Activated CD8-positive, alpha-beta memory T cell treated with anti-CD3 and anti-CD28 coated beads, Interleukin-2, amount 10 ng/mL, durations not matched to agents 7 days and 5 days (primary cell): ENCODE data around the gene PPP1R12C. TPM values are rescaled to one million over a fixed set of nuclear protein-coding genes. Genes with fewer than 3 reads are reported as not detected.
A peak's percentile ranks its signal among the peaks of the same experiment; 100 is the strongest.

Experiments
- ATAC-seq: fragments of 150-1000 bp; cut with Tn5 transposase; one replicate; pipeline ENCODE4 v1.10.0; 2021; ENCODE audit warnings: moderate library complexity
- CTCF ChIA-PET: fragments of 350-600 bp; sonication (Branson Sonifier 250); formaldehyde crosslinking; loops from one replicate; lab custom pipeline; 2021; ENCODE audit warnings: antibody characterized with exemption; lab: Charles Lee
- DNase-seq: peaks from one replicate; pipeline ENCODE4 v3.0.0-alpha.2; 2020
- H3K27ac Mint-ChIP-seq: one replicate; pipeline ENCODE4 v1.8.0; 2021; ENCODE audit warnings: mild to moderate bottlenecking, mixed read lengths
- H3K27me3 Mint-ChIP-seq: one replicate; pipeline ENCODE4 v1.8.0; 2021; ENCODE audit warnings: mixed read lengths
- H3K36me3 Mint-ChIP-seq: one replicate; pipeline ENCODE4 v1.8.0; 2021; ENCODE audit warnings: mild to moderate bottlenecking, mixed read lengths
- H3K4me1 Mint-ChIP-seq: one replicate; pipeline ENCODE4 v1.8.0; 2021; ENCODE audit warnings: mixed read lengths
- H3K4me3 Mint-ChIP-seq: one replicate; pipeline ENCODE4 v1.8.0; 2021; ENCODE audit warnings: mild to moderate bottlenecking, moderate library complexity, mixed read lengths
- H3K9me3 Mint-ChIP-seq: one replicate; pipeline ENCODE4 v1.8.0; 2022; ENCODE audit warnings: low read depth, mixed read lengths
- microRNA-seq: library from miRNA; unstranded; fragments of <30 nt; microRNA quantifications from one replicate; pipeline ENCODE4 v1.2.0, GENCODE V29; 2022
- total RNA-seq, 2 experiments: library from RNA; stranded (reverse); gene quantifications; one replicate each; pipeline ENCODE4 v1.2.3, GENCODE V29; 2021

The PPP1R12C gene
- total RNA-seq, 2 experiments from 2014 or later = 134 to 144 TPM

GRCh38 chr19:55044771-55045716 is 72.4 kb downstream of the PPP1R12C start:
- ATAC-seq = no peak
- CTCF ChIA-PET = interaction anchor here (0.7 kb wide), 2 partner anchors 10 to 39 kb away, joined by 3 to 4 read pairs; no protein-coding TSS in a partner anchor
- Mint-ChIP-seq H3K27me3 (no peaks in the 10 kb centered on the region), H3K36me3 (peaks cover 57% of the 10 kb centered on the region), H3K4me3 (no peak overlapping the region), H3K4me1 (peaks cover 20% of the 10 kb centered on the region), H3K9me3 (no peaks in the 10 kb centered on the region), H3K27ac (no peak overlapping the region)
- DNase-seq = no peak

GRCh38 chr19:55044286-55044685 is 73.2 kb downstream of the PPP1R12C start:
- no peak for DNase-seq
- H3K4me3 Mint-ChIP-seq = no peak overlapping the region
- H3K27ac Mint-ChIP-seq = no peak overlapping the region
- no peaks in the 10 kb centered on the region for H3K9me3 Mint-ChIP-seq
- peaks cover 20% of the 10 kb centered on the region for H3K4me1 Mint-ChIP-seq
- H3K36me3 Mint-ChIP-seq = peaks cover 59% of the 10 kb centered on the region
- CTCF ChIA-PET = no interaction called here
- no peak for ATAC-seq
- H3K27me3 Mint-ChIP-seq = no peaks in the 10 kb centered on the region

- Mint-ChIP-seq H3K4me3 (peak overlapping the region; percentile 41), H3K9me3 (no peaks in the 10 kb centered on the region), H3K27ac (peak overlapping the region; percentile 89), H3K4me1 (peaks cover 20% of the 10 kb centered on the region), H3K36me3 (peaks cover 53% of the 10 kb centered on the region), H3K27me3 (no peaks in the 10 kb centered on the region)
- no peak for ATAC-seq
- CTCF ChIA-PET = interaction anchor here (0.9 kb wide), 1 partner anchor 118 kb away, joined by 3 read pairs; no protein-coding TSS in a partner anchor
- no peak for DNase-seq
Measured at GRCh38 chr19:55042688-55043087, 74.7 kb downstream of the PPP1R12C start.

GRCh38 chr19:55042344-55042678 is 75.1 kb downstream of the PPP1R12C start:
- no peaks in the 10 kb centered on the region for H3K9me3 Mint-ChIP-seq
- DNase-seq = no peak
- H3K36me3 Mint-ChIP-seq = peaks cover 53% of the 10 kb centered on the region
- CTCF ChIA-PET = interaction anchor here (0.9 kb wide), 1 partner anchor 118 kb away, joined by 3 read pairs; no protein-coding TSS in a partner anchor
- H3K27me3 Mint-ChIP-seq = no peaks in the 10 kb centered on the region
- peak overlapping the region; percentile 41 for H3K4me3 Mint-ChIP-seq
- H3K4me1 Mint-ChIP-seq = peaks cover 20% of the 10 kb centered on the region
- peak; percentile 10 for ATAC-seq
- H3K27ac Mint-ChIP-seq = peak overlapping the region; percentile 89

GRCh38 chr19:55041627-55042343 is 75.7 kb downstream of the PPP1R12C start:
- peak; percentile 68 for DNase-seq
- CTCF ChIA-PET = interaction anchor here (0.7 to 0.9 kb wide), 2 partner anchors 118 to 161 kb away, joined by 3 read pairs; no protein-coding TSS in a partner anchor
- peak; percentile 85 for ATAC-seq
- Mint-ChIP-seq H3K9me3 (no peaks in the 10 kb centered on the region), H3K4me1 (peaks cover 20% of the 10 kb centered on the region), H3K27ac (peak overlapping the region; percentile 89), H3K4me3 (peak overlapping the region; percentile 41), H3K27me3 (no peaks in the 10 kb centered on the region), H3K36me3 (peaks cover 55% of the 10 kb centered on the region)

GRCh38 chr19:55041244-55041626 is 76.2 kb downstream of the PPP1R12C start:
- Mint-ChIP-seq H3K9me3 (no peaks in the 10 kb centered on the region), H3K27me3 (no peaks in the 10 kb centered on the region), H3K27ac (peak overlapping the region; percentile 89), H3K36me3 (peaks cover 50% of the 10 kb centered on the region), H3K4me1 (peaks cover 20% of the 10 kb centered on the region), H3K4me3 (peak overlapping the region; percentile 21)
- CTCF ChIA-PET = interaction anchor here (1.2 kb wide), 1 partner anchor 10 kb away, joined by 3 read pairs; no protein-coding TSS in a partner anchor
- ATAC-seq (no peak), DNase-seq (no peak)

Small RNA genes lying within 50 kb of the gene (microRNA-seq; reads per million reads assigned to microRNA genes)
- not detected for gene MIR7975

Other genes with a start within 250 kb of the PPP1R12C start
- not detected for gene FCAR, start 243.4 kb downstream of the PPP1R12C start, total RNA-seq
- gene NCR1, start 211.5 kb downstream of the PPP1R12C start, total RNA-seq = 1 to 10 TPM in 1 of 2 experiments, under 1 TPM in 1; 0.80 to 2.5 TPM
- not detected for gene NLRP7, start 170.1 kb downstream of the PPP1R12C start, total RNA-seq
- gene NLRP2, start 151.3 kb downstream of the PPP1R12C start, total RNA-seq = 10 to 100 TPM; 30.5 to 32.7 TPM
- gene GP6, start 79.4 kb downstream of the PPP1R12C start, total RNA-seq = under 1 TPM in 1 of 2 experiments, not detected in 1; 0.55 TPM
- gene RDH13, start 54.5 kb downstream of the PPP1R12C start, total RNA-seq = 10 to 100 TPM; 18.9 to 23.9 TPM
- 1 to 10 TPM; 4.5 to 9.8 TPM for gene EPS8L1, start 41.8 kb downstream of the PPP1R12C start, total RNA-seq
- gene TNNT1, start 31.6 kb upstream of the PPP1R12C start, total RNA-seq = 1 to 10 TPM in 1 of 2 experiments, under 1 TPM in 1; 0.41 to 1.0 TPM
- gene TNNI3, start 40.1 kb upstream of the PPP1R12C start, total RNA-seq = not detected
- gene DNAAF3, start 49.0 kb upstream of the PPP1R12C start, total RNA-seq = under 1 TPM in 1 of 2 experiments, not detected in 1; 0.35 TPM
- not detected for gene SYT5, start 62.7 kb upstream of the PPP1R12C start, total RNA-seq
- not detected for gene PTPRH, start 91.9 kb upstream of the PPP1R12C start, total RNA-seq
- gene TMEM86B, start 111.1 kb upstream of the PPP1R12C start, total RNA-seq = 10 to 100 TPM; 10.4 to 16.0 TPM
- gene PPP6R1, start 141.4 kb upstream of the PPP1R12C start, total RNA-seq = 100 to 1,000 TPM; 263 to 291 TPM
- gene HSPBP1, start 162.5 kb upstream of the PPP1R12C start, total RNA-seq = 10 to 100 TPM; 35.0 to 38.2 TPM
- 1 to 10 TPM; 6.9 to 9.1 TPM for gene BRSK1, start 166.4 kb upstream of the PPP1R12C start, total RNA-seq
- 1 to 10 TPM; 1.2 to 2.4 TPM for gene TMEM150B, start 207.7 kb upstream of the PPP1R12C start, total RNA-seq
- gene KMT5C, start 222.2 kb upstream of the PPP1R12C start, total RNA-seq = 10 to 100 TPM; 26.4 to 35.3 TPM
- gene COX6B2, start 237.1 kb upstream of the PPP1R12C start, total RNA-seq = 1 to 10 TPM in 1 of 2 experiments, under 1 TPM in 1; 0.19 to 2.0 TPM
- gene GARIN5B, start 245.6 kb upstream of the PPP1R12C start, total RNA-seq = not detected